A673 (cell line): ENCODE data around the gene ZNHIT1. TPM values are rescaled to one million over a fixed set of nuclear protein-coding genes. Genes with fewer than 3 reads are reported as not detected.

Experiments used
- BruUV-seq: library from RNA; stranded (reverse); fragments of 400-500 nt; replicated peaks from 2 replicates; lab custom pipeline; 2021; lab: Mats Ljungman, UMichigan
- CTCF ChIA-PET: fragments of 300-600 bp; sonication (Branson Sonifier 250); formaldehyde crosslinking; loops from one replicate; lab custom pipeline; 2022; ENCODE audit warnings: antibody characterized with exemption; lab: Charles Lee
- POLR2A ChIA-PET: fragments of 300-600 bp; sonication (Branson Sonifier 250); formaldehyde crosslinking; loops from one replicate; lab custom pipeline; 2022; ENCODE audit warnings: antibody characterized with exemption; ENCODE audit not compliant: low non-redundant PET; lab: Charles Lee
- DNase-seq: peaks from one replicate; pipeline ENCODE4 v3.0.0-alpha.2; 2015; ENCODE audit warnings: low spot score
- H3K27ac ChIP-seq: fragments of 200-600 bp; sonication (generic); 2 replicates; pipeline ENCODE4 v1.5.1; 2016; ENCODE audit warnings: mixed run types, low read depth, mild to moderate bottlenecking, mixed read lengths, antibody characterized with exemption, low read length; ENCODE audit not compliant: poor library complexity, severe bottlenecking
- H3K27me3 ChIP-seq: fragments of 200-600 bp; sonication (generic); replicated peaks from 2 replicates; pipeline ENCODE4 v1.6.1; 2017; ENCODE audit warnings: mixed run types, low read depth, mild to moderate bottlenecking, mixed read lengths, antibody characterized with exemption, low read length; ENCODE audit not compliant: insufficient read depth, poor library complexity
- H3K36me3 ChIP-seq: fragments of 200-600 bp; sonication (generic); 2 replicates; pipeline ENCODE4 v1.6.1; 2016; ENCODE audit warnings: mixed run types, mild to moderate bottlenecking, mixed read lengths, antibody characterized with exemption, low read length; ENCODE audit not compliant: insufficient read depth, poor library complexity, severe bottlenecking
- H3K4me1 ChIP-seq: fragments of 200-600 bp; sonication (generic); 2 replicates; pipeline ENCODE4 v1.6.1; 2017; ENCODE audit warnings: mixed run types, mild to moderate bottlenecking, mixed read lengths, antibody characterized with exemption, low read length; ENCODE audit not compliant: insufficient read depth, poor library complexity, severe bottlenecking
- H3K4me3 ChIP-seq: fragments of 200-600 bp; sonication (generic); 2 replicates; pipeline ENCODE4 v1.5.1; 2016; ENCODE audit warnings: low read depth, mixed run types, mild to moderate bottlenecking, mixed read lengths, low read length; ENCODE audit not compliant: poor library complexity, severe bottlenecking
- H3K9me3 ChIP-seq: fragments of 200-600 bp; sonication (generic); 2 replicates; pipeline ENCODE4 v1.6.1; 2016; ENCODE audit warnings: mixed run types, low read depth, mild to moderate bottlenecking, mixed read lengths, antibody characterized with exemption, low read length; ENCODE audit not compliant: poor library complexity, severe bottlenecking
- EZH2 ChIP-seq: fragments of 200-600 bp; sonication (generic); IDR thresholded peaks from 2 replicates; pipeline ENCODE4 v1.6.1; 2017; ENCODE audit warnings: borderline replicate concordance, low read depth, mild to moderate bottlenecking, mixed read lengths, antibody characterized with exemption, low read length; ENCODE audit not compliant: poor library complexity, severe bottlenecking
- intact Hi-C: fragments of 100-400 bp; cut with micrococcal nuclease; formaldehyde crosslinking; loops from one replicate; pipeline ENCODE4 v1.10.0; 2022; ENCODE audit not compliant: unreplicated experiment
- total RNA-seq: library from RNA; stranded (reverse); gene quantifications from 2 replicates; pipeline ENCODE4 v1.2.3, GENCODE V29; 2021
- TF ChIP-seq, protein P1 (sequence below): fragments of 300-800, 200-600 bp; sonication (generic); conservative IDR thresholded peaks from 2 replicates; pipeline ENCODE4 v1.5.1; 2017; ENCODE audit warnings: low read depth, mild to moderate bottlenecking, antibody characterized with exemption, low read length, moderate library complexity, mixed read lengths

The ZNHIT1 gene
- total RNA-seq, 1 experiment from 2014 or later = 65.1 TPM

- no peaks in the 10 kb centered on the region for H3K36me3 ChIP-seq
- TF ChIP-seq EZH2 = no peak
- TF ChIP-seq, protein P1, sequence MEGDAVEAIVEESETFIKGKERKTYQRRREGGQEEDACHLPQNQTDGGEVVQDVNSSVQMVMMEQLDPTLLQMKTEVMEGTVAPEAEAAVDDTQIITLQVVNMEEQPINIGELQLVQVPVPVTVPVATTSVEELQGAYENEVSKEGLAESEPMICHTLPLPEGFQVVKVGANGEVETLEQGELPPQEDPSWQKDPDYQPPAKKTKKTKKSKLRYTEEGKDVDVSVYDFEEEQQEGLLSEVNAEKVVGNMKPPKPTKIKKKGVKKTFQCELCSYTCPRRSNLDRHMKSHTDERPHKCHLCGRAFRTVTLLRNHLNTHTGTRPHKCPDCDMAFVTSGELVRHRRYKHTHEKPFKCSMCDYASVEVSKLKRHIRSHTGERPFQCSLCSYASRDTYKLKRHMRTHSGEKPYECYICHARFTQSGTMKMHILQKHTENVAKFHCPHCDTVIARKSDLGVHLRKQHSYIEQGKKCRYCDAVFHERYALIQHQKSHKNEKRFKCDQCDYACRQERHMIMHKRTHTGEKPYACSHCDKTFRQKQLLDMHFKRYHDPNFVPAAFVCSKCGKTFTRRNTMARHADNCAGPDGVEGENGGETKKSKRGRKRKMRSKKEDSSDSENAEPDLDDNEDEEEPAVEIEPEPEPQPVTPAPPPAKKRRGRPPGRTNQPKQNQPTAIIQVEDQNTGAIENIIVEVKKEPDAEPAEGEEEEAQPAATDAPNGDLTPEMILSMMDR = peak; percentile 99
- BruUV-seq = no TSS peak
- H3K4me3 ChIP-seq = no peak overlapping the region
- H3K27ac ChIP-seq = no peak overlapping the region
- no peaks in the 10 kb centered on the region for H3K9me3 ChIP-seq
- ChIA-PET CTCF (interaction anchor here (1.2 kb wide), 1 partner anchor 26 kb away, joined by 7 read pairs; no protein-coding TSS in a partner anchor), POLR2A (no interaction called here)
- peaks cover 62% of the 10 kb centered on the region for H3K27me3 ChIP-seq
- DNase-seq = peak; percentile 79
- peaks cover 58% of the 10 kb centered on the region for H3K4me1 ChIP-seq
- intact Hi-C loops = loop anchor here (10.0 kb wide), 1 partner anchor 75 kb away; no protein-coding TSS in a partner anchor
Measured at GRCh38 chr7:101169838-101170551, 48.0 kb upstream of the ZNHIT1 start.

DNA sequence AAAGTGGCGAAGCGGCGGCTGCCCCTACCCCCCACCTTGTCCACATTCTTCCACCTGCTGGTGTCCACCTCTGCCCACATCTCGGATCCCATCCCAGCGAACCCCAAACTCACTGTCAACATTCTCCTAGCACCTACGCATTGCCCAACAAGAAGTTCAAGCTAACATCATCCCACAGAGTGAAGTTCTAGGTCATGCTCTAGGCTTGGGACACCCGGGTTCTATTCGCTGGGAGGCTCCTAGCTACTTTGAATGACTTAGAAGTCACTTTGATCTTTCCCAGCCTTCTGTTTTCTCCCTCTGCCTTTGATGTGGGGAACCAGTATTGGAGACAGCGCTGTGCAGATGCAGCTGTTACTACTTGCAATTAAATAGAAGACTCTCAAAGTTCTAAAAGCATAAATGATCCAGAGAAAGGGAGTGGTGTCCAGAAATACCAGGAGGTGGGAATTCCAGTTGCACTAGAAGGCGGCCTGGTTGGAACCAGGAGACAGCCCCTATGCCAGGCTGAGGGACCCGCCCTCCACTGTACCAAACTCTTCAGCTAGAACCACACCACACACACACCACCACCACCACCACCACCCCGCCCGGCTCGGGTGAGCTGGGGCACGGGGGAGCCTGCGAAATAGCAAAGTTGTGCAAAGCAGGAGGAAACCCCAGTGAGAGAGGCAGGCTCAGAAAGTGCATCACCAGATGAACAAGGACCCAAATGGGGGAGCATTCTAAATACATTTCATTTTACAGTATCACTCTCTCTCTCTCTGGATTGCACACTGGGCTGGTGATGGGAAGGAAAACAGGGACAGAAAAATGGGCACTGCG lies 47.1 kb upstream of the ZNHIT1 start:
- ChIA-PET CTCF (interaction anchor here (0.6 to 1.2 kb wide), 2 partner anchors 27 to 76 kb away, joined by 7 read pairs; no protein-coding TSS in a partner anchor), POLR2A (no interaction called here)
- peaks cover 61% of the 10 kb centered on the region for H3K27me3 ChIP-seq
- TF ChIP-seq, protein P1 = no peak
- TF ChIP-seq EZH2 = no peak
- BruUV-seq = no TSS peak
- H3K27ac ChIP-seq = no peak overlapping the region
- H3K36me3 ChIP-seq = no peaks in the 10 kb centered on the region
- DNase-seq = no peak
- no peak overlapping the region for H3K4me3 ChIP-seq
- H3K4me1 ChIP-seq = peaks cover 55% of the 10 kb centered on the region
- intact Hi-C loops = loop anchor here (10.0 kb wide), 1 partner anchor 76 kb away; no protein-coding TSS in a partner anchor
- no peaks in the 10 kb centered on the region for H3K9me3 ChIP-seq

DNA sequence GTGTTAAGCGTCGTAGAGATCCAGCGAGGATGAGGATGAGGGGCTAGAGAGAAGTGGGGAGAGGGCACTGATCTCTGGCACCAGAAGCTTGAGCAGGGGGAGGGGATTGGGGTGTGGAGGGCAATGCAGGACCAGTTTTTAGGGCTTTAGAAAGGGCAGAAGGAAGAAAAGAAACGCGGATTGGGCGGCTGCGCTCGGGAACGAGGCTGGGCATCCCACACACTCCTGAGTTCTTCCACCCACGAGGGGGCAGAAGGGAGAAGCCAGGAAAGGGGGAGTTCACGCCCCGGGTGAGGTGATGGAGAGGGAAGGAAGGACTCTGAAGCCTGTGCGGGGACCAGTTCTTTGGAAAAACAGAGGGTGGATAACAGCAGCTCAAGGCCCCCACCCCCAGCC lies 46.5 kb upstream of the ZNHIT1 start:
- intact Hi-C loops = loop anchor here (10.0 kb wide), 1 partner anchor 77 kb away; no protein-coding TSS in a partner anchor
- ChIA-PET CTCF (interaction anchor here (0.6 to 1.2 kb wide), 2 partner anchors 27 to 77 kb away, joined by 7 read pairs; no protein-coding TSS in a partner anchor), POLR2A (no interaction called here)
- no TSS peak for BruUV-seq
- no peaks in the 10 kb centered on the region for H3K9me3 ChIP-seq
- H3K27me3 ChIP-seq = peaks cover 61% of the 10 kb centered on the region
- no peak overlapping the region for H3K4me3 ChIP-seq
- DNase-seq = peak; percentile 45
- H3K36me3 ChIP-seq = no peaks in the 10 kb centered on the region
- TF ChIP-seq EZH2 = no peak
- TF ChIP-seq, protein P1 = peak; percentile 41; the same call in 1 of the 2 replicates
- no peak overlapping the region for H3K27ac ChIP-seq
- peaks cover 49% of the 10 kb centered on the region for H3K4me1 ChIP-seq
